ENCODE data around the gene MRPL12. TPM values are rescaled to one million over a fixed set of nuclear protein-coding genes. Genes with fewer than 3 reads are reported as not detected.

MRPL12 gene
- total RNA-seq, 1 experiment from 2014 or later, result 260 TPM

DNA sequence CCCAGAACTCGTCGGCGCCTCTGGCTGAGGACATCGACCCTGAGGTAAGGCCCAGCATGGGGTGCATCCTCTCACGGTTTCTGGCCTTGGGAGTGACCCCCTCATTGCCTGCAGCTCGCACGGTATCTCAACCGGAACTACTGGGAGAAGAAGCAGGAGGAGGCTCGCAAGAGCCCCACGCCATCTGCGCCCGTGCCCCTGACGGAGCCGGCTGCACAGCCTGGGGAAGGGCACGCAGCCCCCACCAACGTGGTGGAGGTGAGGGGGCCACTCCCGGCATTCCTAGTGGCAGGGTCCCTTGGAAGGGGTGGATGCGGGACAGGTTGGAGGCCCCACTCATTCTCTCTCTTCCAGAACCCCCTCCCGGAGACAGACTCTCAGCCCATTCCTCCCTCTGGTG, 8.4 kb upstream of the MRPL12 start:
- Histone ChIP-seq H3K4me1 (ENCODE audit: control insufficient read depth in 1 of 2, insufficient read depth in 2 of 2, low read length in 2 of 2) (no peaks in the 10 kb centered on the region; a peak in 1 of 4 replicates), H3K9ac (ENCODE audit: low read length) (no peak overlapping the region), H3K9me2 (ENCODE audit: insufficient read depth) (no peaks in the 10 kb centered on the region), H4K20me1 (ENCODE audit: insufficient read depth) (no peaks in the 10 kb centered on the region), H3K4me2 (ENCODE audit: low read length) (no peak overlapping the region), H2AFZ (ENCODE audit: low read depth, low read length, poor library complexity, severe bottlenecking) (no peak overlapping the region), H3K79me2 (ENCODE audit: insufficient read depth, low read length) (peaks cover 78% of the 10 kb centered on the region; the same call in 1 of the 2 replicates), H3K36me3 (ENCODE audit: control insufficient read depth in 1 of 2, insufficient read depth in 2 of 2, low read length in 2 of 2) (peaks cover 53 to 84% of the 10 kb centered on the region in 2 experiments), H3K9me3 (ENCODE audit: control insufficient read depth in 1 of 2, insufficient read depth in 1 of 2, low read depth in 1 of 2, low read length in 2 of 2) (no peaks in the 10 kb centered on the region), H3K27me3 (ENCODE audit: insufficient read depth, low read length) (no peaks in the 10 kb centered on the region), H3K4me3 (replicated peaks in 1 of 2; ENCODE audit: low read depth in 1 of 2, low read length in 2 of 2) (no peak overlapping the region), H3K27ac (ENCODE audit: low read depth, low read length) (no peak overlapping the region)
- ChIA-PET CTCF (no interaction called here), RAD21 (ENCODE audit: low non-redundant PET in 1 of 2, low total read pairs in 2 of 2, uncharacterized antibody in 2 of 2, unreplicated experiment in 2 of 2) (no interaction called here), POLR2A (no interaction called here)
- intact Hi-C loops (cut with micrococcal nuclease), result loop anchor here (10.0 kb wide), 1 partner anchor 140 kb away; the partner anchor contains the start of gene FAAP100
- BruUV-seq (replicated peaks), result no TSS peak
- ATAC-seq (no peak), DNase-seq (ENCODE audit: low read depth, low spot score) (no peak)
- no peak for TF ChIP-seq MAX (IDR thresholded peaks at IDR 0.05)
- TF ChIP-seq REST (IDR thresholded peaks at IDR 0.05; ENCODE audit: low read depth), result no peak
- TF ChIP-seq ELF1 (IDR thresholded peaks at IDR 0.05; ENCODE audit: borderline replicate concordance, low read depth), result no peak
- TF ChIP-seq SRF (IDR thresholded peaks at IDR 0.05; ENCODE audit: low read depth), result no peak
- TF ChIP-seq EZH2phosphoT487 (IDR thresholded peaks at IDR 0.05; ENCODE audit: borderline replicate concordance), result no peak
- TF ChIP-seq, protein P1, sequence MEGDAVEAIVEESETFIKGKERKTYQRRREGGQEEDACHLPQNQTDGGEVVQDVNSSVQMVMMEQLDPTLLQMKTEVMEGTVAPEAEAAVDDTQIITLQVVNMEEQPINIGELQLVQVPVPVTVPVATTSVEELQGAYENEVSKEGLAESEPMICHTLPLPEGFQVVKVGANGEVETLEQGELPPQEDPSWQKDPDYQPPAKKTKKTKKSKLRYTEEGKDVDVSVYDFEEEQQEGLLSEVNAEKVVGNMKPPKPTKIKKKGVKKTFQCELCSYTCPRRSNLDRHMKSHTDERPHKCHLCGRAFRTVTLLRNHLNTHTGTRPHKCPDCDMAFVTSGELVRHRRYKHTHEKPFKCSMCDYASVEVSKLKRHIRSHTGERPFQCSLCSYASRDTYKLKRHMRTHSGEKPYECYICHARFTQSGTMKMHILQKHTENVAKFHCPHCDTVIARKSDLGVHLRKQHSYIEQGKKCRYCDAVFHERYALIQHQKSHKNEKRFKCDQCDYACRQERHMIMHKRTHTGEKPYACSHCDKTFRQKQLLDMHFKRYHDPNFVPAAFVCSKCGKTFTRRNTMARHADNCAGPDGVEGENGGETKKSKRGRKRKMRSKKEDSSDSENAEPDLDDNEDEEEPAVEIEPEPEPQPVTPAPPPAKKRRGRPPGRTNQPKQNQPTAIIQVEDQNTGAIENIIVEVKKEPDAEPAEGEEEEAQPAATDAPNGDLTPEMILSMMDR (IDR thresholded peaks at IDR 0.05 in 2 of 3, conservative IDR thresholded peaks at IDR 0.05 in 1 of 3; ENCODE audit: borderline replicate concordance in 1 of 3, insufficient read depth in 1 of 3, low read depth in 2 of 3, low read length in 2 of 3), result no peak
- TF ChIP-seq JUND (IDR thresholded peaks at IDR 0.05), result no peak
- TF ChIP-seq SIN3A (IDR thresholded peaks at IDR 0.05; ENCODE audit: low read depth), result no peak
- no peak for TF ChIP-seq ATF3 (IDR thresholded peaks at IDR 0.05)
- no peak for TF ChIP-seq CBX3 (IDR thresholded peaks at IDR 0.05; ENCODE audit: low read depth)

Data from HCT116 (cell line).